ENCODE results near the gene MAGI2. TPM values are rescaled to one million over a fixed set of nuclear protein-coding genes. Genes with fewer than 3 reads are reported as not detected.

The MAGI2 gene
- total RNA-seq, 1 donor from 2014 or later = 5.8 TPM

DNA sequence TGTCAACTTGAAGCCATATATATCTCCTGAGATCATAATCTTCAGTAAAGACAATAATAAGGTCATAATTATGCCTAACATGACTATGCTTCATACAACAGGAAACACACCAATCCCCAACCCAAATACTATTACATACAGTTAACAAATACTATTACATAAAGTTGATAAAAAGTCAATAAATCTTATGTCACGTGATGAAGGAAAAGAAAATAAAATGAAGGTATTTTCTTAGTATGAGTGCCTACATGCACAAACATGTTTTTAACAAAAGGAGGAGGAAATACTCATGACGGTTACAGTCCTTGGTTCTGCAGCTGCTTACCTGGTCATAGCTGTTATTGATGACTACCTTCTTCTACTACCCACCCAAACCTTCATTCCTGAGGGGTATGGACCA is 844.2 kb downstream of the MAGI2 start:
- no peaks in the 10 kb centered on the region for H3K27me3 Mint-ChIP-seq (ENCODE audit: low read depth)
- no peaks in the 10 kb centered on the region for H3K36me3 Mint-ChIP-seq (ENCODE audit: low read depth)
- DNase-seq (ENCODE audit: low spot score) = no peak
- TF ChIP-seq, protein P1, sequence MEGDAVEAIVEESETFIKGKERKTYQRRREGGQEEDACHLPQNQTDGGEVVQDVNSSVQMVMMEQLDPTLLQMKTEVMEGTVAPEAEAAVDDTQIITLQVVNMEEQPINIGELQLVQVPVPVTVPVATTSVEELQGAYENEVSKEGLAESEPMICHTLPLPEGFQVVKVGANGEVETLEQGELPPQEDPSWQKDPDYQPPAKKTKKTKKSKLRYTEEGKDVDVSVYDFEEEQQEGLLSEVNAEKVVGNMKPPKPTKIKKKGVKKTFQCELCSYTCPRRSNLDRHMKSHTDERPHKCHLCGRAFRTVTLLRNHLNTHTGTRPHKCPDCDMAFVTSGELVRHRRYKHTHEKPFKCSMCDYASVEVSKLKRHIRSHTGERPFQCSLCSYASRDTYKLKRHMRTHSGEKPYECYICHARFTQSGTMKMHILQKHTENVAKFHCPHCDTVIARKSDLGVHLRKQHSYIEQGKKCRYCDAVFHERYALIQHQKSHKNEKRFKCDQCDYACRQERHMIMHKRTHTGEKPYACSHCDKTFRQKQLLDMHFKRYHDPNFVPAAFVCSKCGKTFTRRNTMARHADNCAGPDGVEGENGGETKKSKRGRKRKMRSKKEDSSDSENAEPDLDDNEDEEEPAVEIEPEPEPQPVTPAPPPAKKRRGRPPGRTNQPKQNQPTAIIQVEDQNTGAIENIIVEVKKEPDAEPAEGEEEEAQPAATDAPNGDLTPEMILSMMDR (IDR thresholded peaks at IDR 0.05) = no peak
- no peak overlapping the region for H3K27ac Mint-ChIP-seq (ENCODE audit: unreplicated experiment)
- H3K4me3 Mint-ChIP-seq (ENCODE audit: unreplicated experiment) = no peak overlapping the region
- H3K9me3 Mint-ChIP-seq (ENCODE audit: low read depth) = peaks cover 5% of the 10 kb centered on the region
- H3K4me1 Mint-ChIP-seq (ENCODE audit: low read depth) = no peaks in the 10 kb centered on the region

DNA sequence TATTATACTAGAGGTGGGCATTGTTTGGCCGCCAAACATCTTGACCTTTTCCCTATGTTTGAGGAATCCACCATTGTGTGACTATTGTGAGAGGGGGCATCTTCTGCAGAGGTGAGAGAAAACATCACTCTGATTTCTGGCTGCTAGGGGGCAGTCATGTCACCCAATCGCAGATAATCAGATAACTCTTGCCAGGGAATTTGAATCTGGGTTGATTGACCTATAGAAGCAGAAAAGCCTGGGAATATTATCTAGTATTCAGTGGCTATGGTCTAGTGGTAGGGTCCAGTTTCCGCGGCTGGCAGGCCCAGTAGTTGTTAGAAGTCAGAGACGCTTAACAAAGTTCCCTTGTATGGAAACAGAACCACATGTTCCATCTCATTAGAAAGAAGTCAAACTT is 846.4 kb downstream of the MAGI2 start:
- Mint-ChIP-seq H3K9me3 (ENCODE audit: low read depth) (peaks cover 5% of the 10 kb centered on the region), H3K27me3 (ENCODE audit: low read depth) (no peaks in the 10 kb centered on the region), H3K4me1 (ENCODE audit: low read depth) (no peaks in the 10 kb centered on the region), H3K4me3 (ENCODE audit: unreplicated experiment) (no peak overlapping the region), H3K36me3 (ENCODE audit: low read depth) (no peaks in the 10 kb centered on the region), H3K27ac (ENCODE audit: unreplicated experiment) (no peak overlapping the region)
- TF ChIP-seq, protein P1 (IDR thresholded peaks at IDR 0.05) = peak; percentile 38
- DNase-seq (ENCODE audit: low spot score) = no peak

DNA sequence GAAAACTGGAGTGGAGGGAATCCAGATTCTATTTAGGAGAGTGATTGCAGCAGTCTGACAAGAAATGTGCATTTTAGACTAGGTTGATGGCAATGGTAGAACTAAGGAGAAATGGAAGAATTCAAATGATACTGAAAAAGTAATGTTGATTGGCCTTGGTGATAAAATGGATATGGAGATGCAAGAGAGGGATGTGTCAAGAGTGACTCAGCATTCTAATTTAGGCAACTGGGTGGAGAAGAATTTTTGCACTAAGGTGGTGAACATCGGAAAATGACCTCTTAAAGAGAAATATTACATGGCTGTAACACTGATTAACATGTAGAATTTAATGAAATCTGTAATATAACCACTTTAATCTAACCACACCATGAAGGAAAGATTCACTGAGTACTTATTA is 848.3 kb downstream of the MAGI2 start:
- H3K27ac Mint-ChIP-seq (ENCODE audit: unreplicated experiment) = no peak overlapping the region
- no peak for DNase-seq (ENCODE audit: low spot score)
- H3K9me3 Mint-ChIP-seq (ENCODE audit: low read depth) = peaks cover 5% of the 10 kb centered on the region
- no peaks in the 10 kb centered on the region for H3K36me3 Mint-ChIP-seq (ENCODE audit: low read depth)
- no peaks in the 10 kb centered on the region for H3K27me3 Mint-ChIP-seq (ENCODE audit: low read depth)
- H3K4me3 Mint-ChIP-seq (ENCODE audit: unreplicated experiment) = no peak overlapping the region
- TF ChIP-seq, protein P1 (IDR thresholded peaks at IDR 0.05) = no peak
- no peaks in the 10 kb centered on the region for H3K4me1 Mint-ChIP-seq (ENCODE audit: low read depth)

DNA sequence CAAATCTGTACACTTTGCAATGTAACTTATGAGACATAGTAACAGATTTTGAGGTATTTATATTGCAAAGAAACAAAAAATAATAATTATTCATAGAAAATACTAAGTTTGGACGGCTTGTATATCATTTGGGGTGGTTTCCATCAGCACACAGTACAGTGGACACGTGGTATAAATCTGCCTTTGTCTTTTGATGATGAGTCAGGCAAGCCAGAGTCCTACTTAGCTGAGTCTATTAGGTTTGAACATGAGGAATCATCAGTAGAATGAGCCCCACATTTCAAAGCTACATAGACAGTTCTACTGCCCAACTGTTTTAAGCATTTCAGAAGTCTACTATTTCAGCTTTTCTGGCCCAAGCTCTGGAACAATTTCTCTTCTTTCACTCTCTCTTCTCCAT is 851.7 kb downstream of the MAGI2 start:
- Mint-ChIP-seq H3K4me1 (ENCODE audit: low read depth) (no peaks in the 10 kb centered on the region), H3K9me3 (ENCODE audit: low read depth) (no peaks in the 10 kb centered on the region), H3K4me3 (ENCODE audit: unreplicated experiment) (no peak overlapping the region), H3K36me3 (ENCODE audit: low read depth) (no peaks in the 10 kb centered on the region), H3K27me3 (ENCODE audit: low read depth) (no peaks in the 10 kb centered on the region), H3K27ac (ENCODE audit: unreplicated experiment) (no peak overlapping the region)
- no peak for DNase-seq (ENCODE audit: low spot score)
- TF ChIP-seq, protein P1 (IDR thresholded peaks at IDR 0.05) = no peak

DNA sequence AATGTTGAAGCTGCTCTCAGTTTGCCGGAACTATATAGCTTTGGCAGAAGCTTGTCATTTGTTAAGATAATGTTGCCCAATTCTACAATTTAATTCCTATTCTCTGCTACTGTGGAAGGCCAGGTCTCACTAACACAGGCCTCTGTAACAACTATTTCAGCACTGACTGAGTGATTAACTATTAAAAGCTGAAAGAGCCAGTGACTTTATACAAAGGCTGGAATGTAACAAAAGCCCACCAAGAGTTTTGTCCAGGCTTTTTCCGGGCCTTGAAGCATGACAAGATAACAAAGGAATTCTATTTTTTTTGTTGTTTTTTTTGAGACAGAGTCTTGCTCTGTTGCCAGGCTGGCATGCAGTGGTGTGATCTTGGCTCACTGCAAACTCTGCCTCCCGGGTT is 859.3 kb downstream of the MAGI2 start:
- TF ChIP-seq, protein P1 (IDR thresholded peaks at IDR 0.05) = no peak
- Mint-ChIP-seq H3K9me3 (ENCODE audit: low read depth) (no peaks in the 10 kb centered on the region), H3K36me3 (ENCODE audit: low read depth) (no peaks in the 10 kb centered on the region), H3K27me3 (ENCODE audit: low read depth) (no peaks in the 10 kb centered on the region), H3K4me1 (ENCODE audit: low read depth) (no peaks in the 10 kb centered on the region), H3K27ac (ENCODE audit: unreplicated experiment) (no peak overlapping the region), H3K4me3 (ENCODE audit: unreplicated experiment) (no peak overlapping the region)
- no peak for DNase-seq (ENCODE audit: low spot score)

Data from chondrocyte (in vitro differentiated cells).